Ovary (tissue), 3 donors: ENCODE results near the gene CFAP44.

Experiments used
- POLR2A ChIP-seq: fragments of 450-650 bp; IDR thresholded peaks from one replicate; pipeline ENCODE4 v1.6.1; 2017; ENCODE audit warnings: antibody characterized with exemption, mild to moderate bottlenecking, moderate library complexity
- TF ChIP-seq, protein P1 (sequence below), 3 donors: fragments of 450-650 bp in 2 of 3; fragments of 200-600 bp in 1 of 3; IDR thresholded peaks; one replicate each; pipeline versions ENCODE4 v1.5.1 to v1.8.0; 2016 to 2022; ENCODE audit warnings: antibody characterized with exemption in 3 of 3, mild to moderate bottlenecking in 1 of 3
- donor health status: DM: no; HTN: no; CAD: no.

DNA sequence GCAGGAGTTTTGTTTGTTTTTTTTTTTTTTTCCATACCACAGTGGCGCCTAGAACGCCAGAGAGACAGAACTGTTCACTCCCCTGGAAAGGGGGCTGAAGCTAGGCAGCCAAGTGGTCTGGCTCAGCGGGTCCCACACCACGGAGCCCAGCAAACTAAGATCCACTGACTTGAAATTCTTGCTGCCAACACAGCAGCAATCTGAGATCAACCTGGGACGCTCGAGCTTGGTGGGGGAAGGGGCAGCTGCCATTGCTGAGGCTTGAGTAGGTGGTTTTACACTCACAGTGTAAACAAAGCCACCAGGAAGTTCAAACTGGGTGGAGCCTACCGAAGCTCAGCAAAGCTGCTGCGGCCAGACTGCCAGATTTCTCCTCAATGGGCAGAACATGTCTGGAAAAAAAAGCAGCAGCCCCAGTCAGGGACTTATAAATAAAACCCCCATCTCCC is 43.9 kb upstream of the CFAP44 start:
- TF ChIP-seq, protein P1, sequence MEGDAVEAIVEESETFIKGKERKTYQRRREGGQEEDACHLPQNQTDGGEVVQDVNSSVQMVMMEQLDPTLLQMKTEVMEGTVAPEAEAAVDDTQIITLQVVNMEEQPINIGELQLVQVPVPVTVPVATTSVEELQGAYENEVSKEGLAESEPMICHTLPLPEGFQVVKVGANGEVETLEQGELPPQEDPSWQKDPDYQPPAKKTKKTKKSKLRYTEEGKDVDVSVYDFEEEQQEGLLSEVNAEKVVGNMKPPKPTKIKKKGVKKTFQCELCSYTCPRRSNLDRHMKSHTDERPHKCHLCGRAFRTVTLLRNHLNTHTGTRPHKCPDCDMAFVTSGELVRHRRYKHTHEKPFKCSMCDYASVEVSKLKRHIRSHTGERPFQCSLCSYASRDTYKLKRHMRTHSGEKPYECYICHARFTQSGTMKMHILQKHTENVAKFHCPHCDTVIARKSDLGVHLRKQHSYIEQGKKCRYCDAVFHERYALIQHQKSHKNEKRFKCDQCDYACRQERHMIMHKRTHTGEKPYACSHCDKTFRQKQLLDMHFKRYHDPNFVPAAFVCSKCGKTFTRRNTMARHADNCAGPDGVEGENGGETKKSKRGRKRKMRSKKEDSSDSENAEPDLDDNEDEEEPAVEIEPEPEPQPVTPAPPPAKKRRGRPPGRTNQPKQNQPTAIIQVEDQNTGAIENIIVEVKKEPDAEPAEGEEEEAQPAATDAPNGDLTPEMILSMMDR (IDR thresholded peaks at IDR 0.05) = no peak
- TF ChIP-seq POLR2A = no peak
